OCI-M2 (cell line): Measurements from ENCODE around the gene USP14.

ENCODE experiments used
- DNase-seq: peaks from one replicate; lab custom pipeline; 2025; ENCODE audit not compliant: unreplicated experiment; lab: John Stamatoyannopoulos, UW

Gene USP14

GRCh38 chr18:225745-226144 is 67.4 kb downstream of the USP14 start:
- no peak for DNase-seq

- DNase-seq: no peak
These were observed 69.0 kb downstream of the USP14 start for GRCh38 chr18:227374-227773.

GRCh38 chr18:227902-228301 is 69.5 kb downstream of the USP14 start:
- DNase-seq: no peak

- DNase-seq: no peak
These were observed 70.2 kb downstream of the USP14 start for GRCh38 chr18:228586-228985.

GRCh38 chr18:231563-231962 is 73.2 kb downstream of the USP14 start:
- DNase-seq: no peak

- DNase-seq: no peak
These were observed 81.8 kb downstream of the USP14 start for GRCh38 chr18:240175-240574.

GRCh38 chr18:245282-245847 is 87.0 kb downstream of the USP14 start:
- DNase-seq: no peak

- DNase-seq: no peak
These were observed 89.7 kb downstream of the USP14 start for GRCh38 chr18:248053-248452.

GRCh38 chr18:250685-251084 is 92.3 kb downstream of the USP14 start:
- no peak for DNase-seq

- no peak for DNase-seq
These were observed 93.2 kb downstream of the USP14 start for GRCh38 chr18:251572-251971.

- DNase-seq: no peak
These were observed 94.8 kb downstream of the USP14 start for GRCh38 chr18:253121-253520.

- DNase-seq: no peak
These were observed 96.8 kb downstream of the USP14 start for GRCh38 chr18:255171-255570.

GRCh38 chr18:260547-260946 is 102.2 kb downstream of the USP14 start:
- DNase-seq: no peak

- no peak for DNase-seq
These were observed 103.2 kb downstream of the USP14 start for GRCh38 chr18:261398-262073.
